B cell (primary cell): ENCODE measurements around the gene FSHB.

ENCODE experiments used
- EZH2 ChIP-seq: IDR thresholded peaks from 2 replicates; pipeline ENCODE4 v1.6.1; 2012; ENCODE audit warnings: borderline replicate concordance, low read depth, mild to moderate bottlenecking, moderate library complexity, low read length; ENCODE audit not compliant: insufficient read depth, poor library complexity, severe bottlenecking
- TF ChIP-seq, protein P1 (sequence below): fragments of 200-600 bp; IDR thresholded peaks from one replicate; pipeline ENCODE4 v1.8.0; 2022; ENCODE audit warnings: antibody characterized with exemption, mild to moderate bottlenecking

DNA sequence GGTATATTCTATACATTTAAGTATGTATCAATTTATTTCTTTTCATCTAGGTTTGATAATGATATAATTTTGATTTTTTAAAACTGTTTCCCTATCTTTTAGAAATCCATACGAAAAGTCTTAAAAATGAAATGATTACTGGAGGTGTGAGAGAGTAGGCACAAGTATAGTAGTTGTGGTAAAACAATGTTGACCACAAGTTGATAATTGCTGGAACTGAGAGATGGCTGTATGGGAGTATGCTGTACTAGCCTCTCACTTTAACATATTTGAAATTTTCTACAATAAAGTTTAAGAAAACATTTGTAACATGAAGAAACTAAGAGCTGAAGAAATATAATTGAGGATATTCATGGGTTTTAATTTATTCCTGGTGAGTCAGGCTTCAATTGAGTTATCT is 30.0 kb downstream of the FSHB start:
- TF ChIP-seq, protein P1, sequence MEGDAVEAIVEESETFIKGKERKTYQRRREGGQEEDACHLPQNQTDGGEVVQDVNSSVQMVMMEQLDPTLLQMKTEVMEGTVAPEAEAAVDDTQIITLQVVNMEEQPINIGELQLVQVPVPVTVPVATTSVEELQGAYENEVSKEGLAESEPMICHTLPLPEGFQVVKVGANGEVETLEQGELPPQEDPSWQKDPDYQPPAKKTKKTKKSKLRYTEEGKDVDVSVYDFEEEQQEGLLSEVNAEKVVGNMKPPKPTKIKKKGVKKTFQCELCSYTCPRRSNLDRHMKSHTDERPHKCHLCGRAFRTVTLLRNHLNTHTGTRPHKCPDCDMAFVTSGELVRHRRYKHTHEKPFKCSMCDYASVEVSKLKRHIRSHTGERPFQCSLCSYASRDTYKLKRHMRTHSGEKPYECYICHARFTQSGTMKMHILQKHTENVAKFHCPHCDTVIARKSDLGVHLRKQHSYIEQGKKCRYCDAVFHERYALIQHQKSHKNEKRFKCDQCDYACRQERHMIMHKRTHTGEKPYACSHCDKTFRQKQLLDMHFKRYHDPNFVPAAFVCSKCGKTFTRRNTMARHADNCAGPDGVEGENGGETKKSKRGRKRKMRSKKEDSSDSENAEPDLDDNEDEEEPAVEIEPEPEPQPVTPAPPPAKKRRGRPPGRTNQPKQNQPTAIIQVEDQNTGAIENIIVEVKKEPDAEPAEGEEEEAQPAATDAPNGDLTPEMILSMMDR = no peak
- no peak for TF ChIP-seq EZH2
